22Rv1 (cell line): ENCODE results near the gene CIB2.

ENCODE experiments used
- H3K27ac ChIP-seq: fragments of 450-650 bp; 2 replicates; pipeline ENCODE4 v1.5.1; 2017
- CTCF ChIP-seq: fragments of 450-650 bp; IDR thresholded peaks from 2 replicates; pipeline ENCODE4 v1.5.1; 2017; ENCODE audit warnings: mild to moderate bottlenecking
- ZFX ChIP-seq: fragments of 450-650 bp; IDR thresholded peaks from 2 replicates; pipeline ENCODE4 v1.6.1; 2017; ENCODE audit warnings: antibody characterized with exemption, borderline replicate concordance

The CIB2 gene

GRCh38 chr15:78131295-78132061 is at the start of gene CIB2:
CIB2 (minus strand) TSS chr15:78131445; CDS start chr15:78131215, 230 bp downstream.
- peak; percentile 93 for TF ChIP-seq CTCF
- no peak for TF ChIP-seq ZFX
- peak within 1 kb of the TSS; percentile 53 for H3K27ac ChIP-seq

GRCh38 chr15:78179906-78180305 is 48.7 kb upstream of the CIB2 start:
- no peak overlapping the region for H3K27ac ChIP-seq

GRCh38 chr15:78179286-78179840 is 48.1 kb upstream of the CIB2 start:
- no peak overlapping the region for H3K27ac ChIP-seq
- TF ChIP-seq ZFX (no peak), CTCF (no peak)

More at GRCh38 chr15:78179906-78180305, 48.7 kb upstream of the CIB2 start:
- TF ChIP-seq CTCF (no peak), ZFX (no peak)

GRCh38 chr15:78178064-78178463 is 46.8 kb upstream of the CIB2 start:
- no peak for TF ChIP-seq CTCF
- no peak overlapping the region for H3K27ac ChIP-seq

GRCh38 chr15:78177447-78177873 is 46.2 kb upstream of the CIB2 start:
- H3K27ac ChIP-seq = no peak overlapping the region
- TF ChIP-seq ZFX = no peak
- TF ChIP-seq CTCF = peak; percentile 87

- no peak overlapping the region for H3K27ac ChIP-seq
- no peak for TF ChIP-seq ZFX
- TF ChIP-seq CTCF = no peak
These were observed 44.1 kb upstream of the CIB2 start for GRCh38 chr15:78175330-78175729.

- TF ChIP-seq ZFX (no peak), CTCF (no peak)
- no peak overlapping the region for H3K27ac ChIP-seq
These were observed 43.2 kb upstream of the CIB2 start for GRCh38 chr15:78174401-78174800.
